Jurkat, Clone E6-1 (cell line): ENCODE results near the gene PGM2L1. TPM values are rescaled to one million over a fixed set of nuclear protein-coding genes. Genes with fewer than 3 reads are reported as not detected.
"Not testable (repeated sequence)": the region's sequence is repeated elsewhere in the genome, so short reads cannot be mapped to it uniquely, and the experiment has no call there.

ENCODE experiments used
- DNase-seq: peaks from one replicate; pipeline ENCODE4 v3.0.0-alpha.2; 2011; ENCODE audit warnings: low read depth, low spot score
- H3K4me3 ChIP-seq: 2 replicates; pipeline ENCODE4 v1.5.1; 2011; ENCODE audit warnings: mild to moderate bottlenecking, low read length, control low read depth, moderate library complexity
- polyA plus RNA-seq: library from polyadenylated mRNA; unstranded; fragments of >200 nt; gene quantifications from one replicate; pipeline ENCODE4 v1.2.1, GENCODE V29; 2012; ENCODE audit warnings: missing spikeins; ENCODE audit not compliant: insufficient read length, insufficient read depth

The PGM2L1 gene
- 4.4 TPM for polyA plus RNA-seq

GRCh38 chr11:74398244-74399159 lies at the start of gene PGM2L1:
Gene PGM2L1 (minus strand): TSS chr11:74398433. CDS start chr11:74398161, 272 bp downstream.
- peak within 1 kb of the TSS; percentile 88 for H3K4me3 ChIP-seq
- DNase-seq = peak; percentile 93

GRCh38 chr11:74447720-74448119 lies 49.5 kb upstream of the PGM2L1 start:
- H3K4me3 ChIP-seq = no peak overlapping the region
- no peak for DNase-seq

DNA sequence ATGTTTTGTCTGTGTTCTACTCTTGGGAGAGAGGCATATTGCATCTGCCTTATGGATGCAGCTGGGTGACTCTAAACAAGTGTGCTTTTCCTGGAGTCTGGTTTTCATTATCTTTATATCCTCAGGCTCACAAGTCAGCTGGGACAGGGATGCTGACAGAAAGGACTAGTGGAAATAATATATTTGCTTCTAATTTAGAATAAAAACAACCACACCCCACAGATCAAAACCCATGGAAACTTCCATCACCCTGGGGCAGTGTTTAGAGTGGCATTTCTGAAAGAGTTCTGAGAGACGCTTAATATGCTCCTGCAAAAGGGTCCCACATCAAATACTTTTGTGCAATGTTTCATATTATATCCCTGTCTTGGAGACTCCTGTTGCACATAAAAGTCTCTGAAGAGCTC lies 48.3 kb upstream of the PGM2L1 start:
- no peak for DNase-seq
- H3K4me3 ChIP-seq = no peak overlapping the region

GRCh38 chr11:74444173-74444826 lies 46.1 kb upstream of the PGM2L1 start:
- no peak overlapping the region for H3K4me3 ChIP-seq
- DNase-seq = no peak

DNA sequence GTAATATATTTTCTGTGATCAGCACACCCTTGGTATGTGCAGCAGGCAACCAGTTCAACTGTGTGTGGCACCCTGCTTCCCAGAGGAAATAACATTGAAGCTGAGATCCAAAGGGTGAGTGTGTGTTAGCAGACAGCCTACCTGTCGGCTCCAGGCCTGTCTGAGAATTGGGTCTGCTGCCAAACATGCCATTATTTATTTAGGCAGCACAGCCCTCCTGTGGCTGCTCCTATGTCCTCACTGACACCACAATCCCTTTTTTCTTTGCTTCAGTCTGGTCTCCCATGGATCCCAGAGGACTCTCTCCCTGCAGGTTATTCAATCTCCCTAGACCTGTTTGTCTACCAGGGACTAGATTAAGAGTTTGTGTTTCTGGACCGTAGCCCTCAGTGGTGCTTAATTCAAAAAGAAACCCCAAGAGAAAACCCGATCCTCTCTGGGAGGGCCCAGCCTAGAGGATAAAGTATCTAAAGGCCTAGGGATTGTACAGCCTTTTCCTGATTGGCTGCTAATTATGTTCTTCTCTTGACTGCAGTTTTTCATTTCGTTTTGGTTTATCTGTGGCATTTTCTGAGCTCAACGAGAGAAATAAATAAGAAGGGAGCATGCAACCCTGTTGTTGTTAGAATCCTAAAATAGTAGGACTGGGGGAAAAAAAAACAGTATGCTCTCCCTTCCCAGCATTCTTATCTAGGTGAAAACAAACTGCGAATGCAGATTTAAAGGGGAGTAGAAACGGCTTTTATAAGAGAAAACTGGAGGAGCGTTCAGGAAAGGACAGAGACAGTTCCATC lies 45.0 kb upstream of the PGM2L1 start:
- DNase-seq = no peak
- no peak overlapping the region for H3K4me3 ChIP-seq

GRCh38 chr11:74442636-74443035 lies 44.4 kb upstream of the PGM2L1 start:
- no peak overlapping the region for H3K4me3 ChIP-seq
- no peak for DNase-seq

- no peak for DNase-seq
- no peak overlapping the region for H3K4me3 ChIP-seq
Observed at GRCh38 chr11:74438681-74439080, 40.4 kb upstream of the PGM2L1 start.

- DNase-seq = no peak
- no peak overlapping the region for H3K4me3 ChIP-seq
Observed at GRCh38 chr11:74437441-74438042, 39.3 kb upstream of the PGM2L1 start.

DNA sequence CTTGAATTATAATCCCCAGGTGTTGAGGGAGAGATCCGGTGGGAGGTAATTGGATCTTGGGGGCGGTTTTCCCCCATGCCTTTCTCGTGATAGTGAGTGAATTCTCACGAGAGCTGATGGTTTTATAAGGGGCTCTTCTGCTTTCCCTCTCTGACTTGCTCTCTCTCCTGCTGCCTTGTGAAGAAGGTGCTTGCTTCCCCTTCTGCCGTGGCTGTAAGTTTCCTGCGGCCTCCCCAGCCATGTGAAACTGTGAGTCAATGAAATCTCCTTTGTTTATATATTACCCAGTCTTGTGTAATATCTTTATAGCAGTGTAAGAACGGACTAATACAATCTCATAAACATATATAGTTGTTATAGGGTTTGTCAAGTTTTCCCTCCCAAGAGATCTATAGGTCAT lies 36.3 kb upstream of the PGM2L1 start:
- DNase-seq = no peak
- no peak overlapping the region for H3K4me3 ChIP-seq

- no peak overlapping the region for H3K4me3 ChIP-seq
- DNase-seq = no peak
Observed at GRCh38 chr11:74429205-74429604, 31.0 kb upstream of the PGM2L1 start.

DNA sequence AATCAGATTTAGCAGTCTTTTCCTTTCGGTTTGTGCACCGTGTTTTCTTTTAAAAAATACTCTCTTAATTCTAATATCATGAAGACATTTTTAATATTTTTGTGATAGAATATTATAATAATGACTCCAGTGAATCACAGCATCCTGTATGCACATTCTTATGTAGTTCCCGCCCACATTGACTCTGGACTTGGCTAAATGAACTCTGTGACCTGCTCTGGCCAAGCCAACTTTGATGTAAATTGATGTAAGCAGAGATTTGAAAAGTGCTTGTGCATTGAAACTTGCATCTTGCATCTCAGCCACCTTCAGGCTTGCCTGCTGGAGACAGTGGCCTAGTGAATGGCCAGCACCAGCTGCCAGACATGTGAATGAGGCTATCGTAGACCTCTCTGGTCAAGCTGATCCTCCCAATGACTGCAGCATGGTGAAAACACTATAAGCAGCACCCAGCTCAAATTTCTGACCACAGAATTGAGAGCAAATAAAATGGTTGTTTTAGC lies 29.2 kb upstream of the PGM2L1 start:
- H3K4me3 ChIP-seq = no peak overlapping the region
- DNase-seq = no peak

- no peak for DNase-seq
- no peak overlapping the region for H3K4me3 ChIP-seq
Observed at GRCh38 chr11:74425100-74425499, 26.9 kb upstream of the PGM2L1 start.

GRCh38 chr11:74418509-74418895 lies 20.3 kb upstream of the PGM2L1 start:
- DNase-seq = no peak

GRCh38 chr11:74417860-74418508 lies 19.8 kb upstream of the PGM2L1 start:
- DNase-seq = no peak
- no peak overlapping the region for H3K4me3 ChIP-seq

More at GRCh38 chr11:74418509-74418895, 20.3 kb upstream of the PGM2L1 start:
- H3K4me3 ChIP-seq = no peak overlapping the region

DNA sequence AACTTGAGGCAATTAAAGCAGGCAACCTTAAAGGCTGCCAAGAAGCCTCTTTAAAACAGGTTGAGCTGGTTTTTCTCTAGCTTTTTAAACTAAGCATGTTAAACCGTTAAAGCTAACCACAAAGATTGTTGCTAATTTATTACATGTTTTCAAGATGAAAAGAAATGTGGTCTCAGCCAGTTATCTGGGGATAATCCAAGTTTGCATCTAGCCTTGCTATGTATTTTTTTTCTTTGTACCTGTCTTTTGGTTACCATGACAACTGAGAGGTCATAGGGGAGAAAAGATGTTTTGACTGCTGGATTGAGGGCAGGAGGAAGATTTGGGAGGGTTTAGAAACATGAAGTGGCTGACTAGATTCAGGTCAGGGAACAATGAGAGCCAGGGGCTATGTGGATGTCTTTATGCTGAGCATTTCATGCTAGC lies 19.2 kb upstream of the PGM2L1 start:
- DNase-seq = peak; percentile 96

GRCh38 chr11:74416974-74417373 lies 18.7 kb upstream of the PGM2L1 start:
- H3K4me3 ChIP-seq, DNase-seq: not testable (repeated sequence)

More for the DNA sequence above, 19.2 kb upstream of the PGM2L1 start:
- no peak overlapping the region for H3K4me3 ChIP-seq

GRCh38 chr11:74412733-74413359 lies 14.6 kb upstream of the PGM2L1 start:
- H3K4me3 ChIP-seq = no peak overlapping the region

GRCh38 chr11:74412321-74412720 lies 14.1 kb upstream of the PGM2L1 start:
- no peak for DNase-seq
- no peak overlapping the region for H3K4me3 ChIP-seq

More at GRCh38 chr11:74412733-74413359, 14.6 kb upstream of the PGM2L1 start:
- no peak for DNase-seq
